ENCODE results near the gene MRPL14. TPM values are rescaled to one million over a fixed set of nuclear protein-coding genes. Genes with fewer than 3 reads are reported as not detected.

MRPL14 gene
- total and polyA plus RNA-seq, 2 of the 8 experiments (the other 6 are each of a cell fraction or from before 2014, with no cell fraction given) = 82.0 to 97.1 TPM

GRCh38 chr6:44143731-44144130 is 16.5 kb upstream of the MRPL14 start (continued):
- no peak for TF ChIP-seq BCL11A (IDR thresholded peaks at IDR 0.05; ENCODE audit: low read depth in 2 of 2, low read length in 2 of 2)
- no peak for TF ChIP-seq CHD2 (IDR thresholded peaks at IDR 0.05; ENCODE audit: low read length)
- no peak for TF ChIP-seq RBBP5 (IDR thresholded peaks at IDR 0.05; ENCODE audit: borderline replicate concordance, low read depth, low read length)
- TF ChIP-seq CHD1 (IDR thresholded peaks at IDR 0.05; ENCODE audit: low read depth, low read length) = no peak
